ENCODE measurements around the gene KCNK10.

Gene KCNK10

GRCh38 chr14:88247228-88247627 lies 75.8 kb downstream of the KCNK10 start:
- POLR2A ChIA-PET, result no interaction called here
- Histone ChIP-seq H3K36me3 (ENCODE audit: control insufficient read depth in 2 of 2, insufficient read depth in 1 of 2, low read length in 2 of 2) (no peaks in the 10 kb centered on the region), H3K27ac (ENCODE audit: extremely low read depth, low read depth, low read length) (no peak overlapping the region), H3K4me3 (ENCODE audit: low read depth, low read length) (no peak overlapping the region), H3K9me3 (ENCODE audit: control insufficient read depth, insufficient read depth, low read depth, low read length) (no peaks in the 10 kb centered on the region), H3K4me1 (ENCODE audit: control insufficient read depth, insufficient read depth, low read length) (peaks cover 7% of the 10 kb centered on the region)
- CTCF ChIA-PET, result interaction anchor here (0.5 to 1.2 kb wide), 3 partner anchors 15 to 55 kb away, joined by 3 to 8 read pairs (median 3); no protein-coding TSS in a partner anchor
- TF ChIP-seq ZNF16 (tag by site-specific recombination; IDR thresholded peaks at IDR 0.05; ENCODE audit: low read depth) (no peak), ZNF18 (tag by site-specific recombination; IDR thresholded peaks at IDR 0.05) (no peak), ZNF138 (tag by site-specific recombination; IDR thresholded peaks at IDR 0.05; ENCODE audit: borderline replicate concordance) (no peak), ZNF501 (tag by site-specific recombination; IDR thresholded peaks at IDR 0.05) (no peak)

- CTCF ChIA-PET, result interaction anchor here (0.6 to 2.8 kb wide), 3 partner anchors 10 to 56 kb away, joined by 3 to 14 read pairs (median 6); no protein-coding TSS in a partner anchor
- H3K4me3 ChIP-seq (ENCODE audit: low read depth, low read length), result no peak overlapping the region
- TF ChIP-seq ZNF639 (tag by site-specific recombination; IDR thresholded peaks at IDR 0.05) (0 out of 2 replicates have a peak, but pooled peaks have one; percentile 49), ZNF518A (tag by site-specific recombination; conservative IDR thresholded peaks at IDR 0.05; ENCODE audit: low read depth) (0 out of 2 replicates have a peak, but pooled peaks have one; percentile 21), TSHZ1 (tag by site-specific recombination; IDR thresholded peaks at IDR 0.05; ENCODE audit: borderline replicate concordance) (peak; percentile 79), ZNF629 (tag by site-specific recombination; IDR thresholded peaks at IDR 0.05) (peak; percentile 88), HOXC10 (CRISPR knock-in tag; IDR thresholded peaks at IDR 0.05) (no peak), KLF10 (tag by site-specific recombination; IDR thresholded peaks at IDR 0.05) (peak; percentile 41; the same call in 1 of the 2 replicates), ZNF2 (tag by site-specific recombination; IDR thresholded peaks at IDR 0.05) (peak; percentile 77; the same call in 1 of the 2 replicates), ZNF335 (tag by site-specific recombination; conservative IDR thresholded peaks at IDR 0.05) (peak; percentile 13), ZNF654 (tag by site-specific recombination; IDR thresholded peaks at IDR 0.05; ENCODE audit: low read depth) (no peak), GLIS2 (tag by site-specific recombination; IDR thresholded peaks at IDR 0.05) (peak; percentile 42; the same call in 1 of the 2 replicates), ZFP3 (tag by site-specific recombination; IDR thresholded peaks at IDR 0.05; ENCODE audit: low read depth) (no peak), OVOL3 (tag by site-specific recombination; IDR thresholded peaks at IDR 0.05) (0 out of 2 replicates have a peak, but pooled peaks have one; percentile 64), YY2 (tag by site-specific recombination; IDR thresholded peaks at IDR 0.05) (no peak), ZBTB10 (tag by site-specific recombination; IDR thresholded peaks at IDR 0.05) (no peak), ZNF133 (tag by site-specific recombination; IDR thresholded peaks at IDR 0.05) (no peak), OSR2 (tag by site-specific recombination; IDR thresholded peaks at IDR 0.05) (peak; percentile 64; the same call in 1 of the 2 replicates), BCL11A (tag by site-specific recombination; IDR thresholded peaks at IDR 0.05; ENCODE audit: low read depth) (no peak)
Observed at GRCh38 chr14:88245321-88245720, 77.7 kb downstream of the KCNK10 start.

More at GRCh38 chr14:88245321-88245720, 77.7 kb downstream of the KCNK10 start:
- POLR2A ChIA-PET, result no interaction called here
- Histone ChIP-seq H3K9me3 (ENCODE audit: control insufficient read depth, insufficient read depth, low read depth, low read length) (no peaks in the 10 kb centered on the region), H3K4me1 (ENCODE audit: control insufficient read depth, insufficient read depth, low read length) (peaks cover 7% of the 10 kb centered on the region), H3K27ac (ENCODE audit: extremely low read depth, low read depth, low read length) (no peak overlapping the region), H3K36me3 (ENCODE audit: control insufficient read depth in 2 of 2, insufficient read depth in 1 of 2, low read length in 2 of 2) (no peaks in the 10 kb centered on the region)

Data from HEK293 (cell line).